Endothelial cell of umbilical vein (primary cell): ENCODE results near the gene OR6B3. TPM values are rescaled to one million over a fixed set of nuclear protein-coding genes. Genes with fewer than 3 reads are reported as not detected.

ENCODE experiments used
- BruUV-seq: library from RNA; stranded (reverse); fragments of 400-500 nt; replicated peaks from 2 replicates; lab custom pipeline; 2021; lab: Mats Ljungman, UMichigan
- CTCF ChIA-PET: fragments of 300-600, 350-600 bp; sonication (Branson Sonifier 250); formaldehyde crosslinking; loops from one replicate; lab custom pipeline; 2021; ENCODE audit warnings: antibody characterized with exemption, inconsistent platforms; lab: Charles Lee
- POLR2A ChIA-PET: fragments of 300-600, 350-600 bp; sonication (Branson Sonifier 250); formaldehyde crosslinking; loops from one replicate; lab custom pipeline; 2021; ENCODE audit warnings: antibody characterized with exemption, inconsistent platforms; lab: Charles Lee
- DNase-seq: peaks from one replicate; pipeline ENCODE4 v3.0.0-alpha.2; 2011; ENCODE audit warnings: low read depth, low spot score
- FAIRE-seq: peaks from 2 replicates; lab custom pipeline; 2011; peaks lifted over from hg19 to GRCh38; lab: Jason Lieb, UNC
- H2AFZ ChIP-seq: 2 replicates; pipeline ENCODE4 v1.6.0; 2012; ENCODE audit warnings: low read depth, low read length, control low read depth, inconsistent platforms
- H3K27ac ChIP-seq: 2 replicates; pipeline ENCODE4 v1.5.1; 2011; ENCODE audit warnings: low read depth, mild to moderate bottlenecking, control low read depth, low read length, moderate library complexity; ENCODE audit not compliant: insufficient read depth
- H3K27me3 ChIP-seq, 2 experiments: 2 replicates each; pipeline versions ENCODE4 v1.6.0 to v1.6.1; 2011; ENCODE audit warnings: low read length in 2 of 2, mixed read lengths in 1 of 2; ENCODE audit not compliant: control insufficient read depth in 2 of 2, insufficient read depth in 2 of 2
- H3K36me3 ChIP-seq, 2 experiments: 2 replicates in 1 of 2; 3 replicates in 1 of 2; pipeline ENCODE4 v1.5.1; 2011; ENCODE audit warnings: low read length in 2 of 2, mild to moderate bottlenecking in 1 of 2, moderate library complexity in 1 of 2; ENCODE audit not compliant: control insufficient read depth in 2 of 2, insufficient read depth in 2 of 2; ENCODE audit errors: extremely low read depth in 1 of 2
- H3K4me1 ChIP-seq: 3 replicates; pipeline ENCODE4 v1.5.1; 2011; ENCODE audit warnings: mild to moderate bottlenecking, low read length; ENCODE audit not compliant: control insufficient read depth, insufficient read depth; ENCODE audit errors: extremely low read depth
- H3K4me2 ChIP-seq: 2 replicates; pipeline ENCODE4 v1.6.1; 2011; ENCODE audit warnings: low read length, control low read depth, mixed read lengths; ENCODE audit not compliant: insufficient read depth
- H3K4me3 ChIP-seq, 3 experiments: fragments of 200-600 bp in 1 of 3; sonication (generic), shearing (Covaris generic) in 1 of 3; replicated peaks in 1 of 3; 2 replicates each; pipeline ENCODE4 v1.5.1; 2011 to 2016; ENCODE audit warnings: control low read depth in 3 of 3, low read length in 3 of 3, mild to moderate bottlenecking in 2 of 3, inconsistent platforms in 1 of 3, low read depth in 1 of 3, moderate library complexity in 1 of 3; ENCODE audit not compliant: insufficient read depth in 1 of 3
- H3K79me2 ChIP-seq: 2 replicates; pipeline ENCODE4 v1.6.0; 2012; ENCODE audit warnings: low read length, inconsistent platforms; ENCODE audit not compliant: control insufficient read depth, insufficient read depth
- H3K9ac ChIP-seq: replicated peaks from 2 replicates; pipeline ENCODE3; 2011; ENCODE audit warnings: low read length, control low read depth; ENCODE audit not compliant: insufficient read depth; ENCODE audit errors: extremely low read depth
- H3K9me1 ChIP-seq: replicated peaks from 3 replicates; pipeline ENCODE4 v1.6.0; 2011; ENCODE audit warnings: mild to moderate bottlenecking, low read length; ENCODE audit not compliant: control insufficient read depth, insufficient read depth; ENCODE audit errors: extremely low read depth
- H3K9me3 ChIP-seq: replicated peaks from 2 replicates; pipeline ENCODE4 v1.5.1; 2012; ENCODE audit warnings: low read length, inconsistent platforms; ENCODE audit not compliant: control insufficient read depth, insufficient read depth
- H4K20me1 ChIP-seq: replicated peaks from 2 replicates; pipeline ENCODE3; 2011; ENCODE audit warnings: mild to moderate bottlenecking, low read length; ENCODE audit not compliant: control insufficient read depth, insufficient read depth; ENCODE audit errors: extremely low read depth
- CTCF ChIP-seq, 2 donors: IDR thresholded peaks; 1 replicate in 1 of 2; 2 replicates in 1 of 2; pipeline ENCODE4 v1.5.1; 2011; ENCODE audit warnings: low read length in 2 of 2, mild to moderate bottlenecking in 2 of 2, moderate library complexity in 2 of 2, control low read depth in 1 of 2, inconsistent platforms in 1 of 2, low read depth in 1 of 2; ENCODE audit not compliant: insufficient read depth in 1 of 2; ENCODE audit errors: extremely low read depth in 1 of 2
- EZH2 ChIP-seq: IDR thresholded peaks from 2 replicates; pipeline ENCODE4 v1.6.1; 2012; ENCODE audit warnings: borderline replicate concordance, low read depth, mild to moderate bottlenecking, moderate library complexity, low read length, inconsistent platforms; ENCODE audit not compliant: severe bottlenecking
- JUN ChIP-seq: IDR thresholded peaks from 2 replicates; pipeline ENCODE4 v1.6.1; 2011; ENCODE audit warnings: borderline replicate concordance, low read depth; ENCODE audit not compliant: insufficient read length, insufficient read depth
- MYC ChIP-seq: IDR thresholded peaks from one replicate; pipeline ENCODE4 v1.6.1; 2011; ENCODE audit warnings: mild to moderate bottlenecking, low read depth, low read length
- dilution Hi-C: fragments of 300-500 bp; cut with MboI; formaldehyde crosslinking; loops from one replicate; pipeline ENCODE4 v1.15.0; 2019; ENCODE audit warnings: low sequenced_read_pairs; ENCODE audit not compliant: extremely low pct_ligation_motif_present
- intact Hi-C: fragments of 100-400 bp; cut with micrococcal nuclease; formaldehyde crosslinking; loops from one replicate; pipeline ENCODE4 v1.10.0; 2022
- polyA plus RNA-seq, 4 experiments: library from polyadenylated mRNA; depleted of rRNA in 3 of 4; stranded (reverse) in 3 of 4; unstranded in 1 of 4; fragments of >200 nt; gene quantifications; 2 replicates each; pipeline versions ENCODE4 v1.2.1 to v1.2.3, GENCODE V29; 2011 to 2012; ENCODE audit warnings: missing spikeins in 1 of 4
- total RNA-seq: library from RNA; stranded (reverse); gene quantifications from 2 replicates; pipeline ENCODE4 v1.2.3, GENCODE V29; 2021

The OR6B3 gene
- total and polyA plus RNA-seq, 2 donors (not counting 3 experiments of a cell fraction or from before 2014, with no cell fraction given): not detected

GRCh38 chr2:240032406-240033329 lies 20.7 kb downstream of the OR6B3 start:
- POLR2A ChIA-PET: no interaction called here
- H3K79me2 ChIP-seq: no peaks in the 10 kb centered on the region
- H3K27ac ChIP-seq: no peak overlapping the region
- H4K20me1 ChIP-seq: no peaks in the 10 kb centered on the region
- no peak for TF ChIP-seq CTCF (IDR thresholded peaks at IDR 0.05; ENCODE audit: extremely low read depth in 1 of 2, insufficient read depth in 1 of 2, low read depth in 1 of 2, low read length in 2 of 2)
- no peak for TF ChIP-seq MYC
- no peak for TF ChIP-seq EZH2
- no peak for TF ChIP-seq JUN
- H3K36me3 ChIP-seq: no peaks in the 10 kb centered on the region
- H3K27me3 ChIP-seq: peaks cover 2 to 18% of the 10 kb centered on the region in 2 experiments
- H3K9me1 ChIP-seq: no peaks in the 10 kb centered on the region
- no peak overlapping the region for H3K9ac ChIP-seq
- H3K4me2 ChIP-seq: no peak overlapping the region
- no peak for DNase-seq
- CTCF ChIA-PET: no interaction called here
- H2AFZ ChIP-seq: no peak overlapping the region
- no TSS peak for BruUV-seq
- no peak for FAIRE-seq
- dilution Hi-C loops: no loop called here
- H3K4me3 ChIP-seq: no peak overlapping the region
- intact Hi-C loops: no loop called here
- no peaks in the 10 kb centered on the region for H3K4me1 ChIP-seq
- H3K9me3 ChIP-seq: no peaks in the 10 kb centered on the region
